ENCODE measurements around the gene MRPS15. TPM values are rescaled to one million over a fixed set of nuclear protein-coding genes. Genes with fewer than 3 reads are reported as not detected.

Gene MRPS15
- total and polyA plus RNA-seq, 2 donors = 60.4 to 80.7 TPM

- H3K27ac ChIP-seq (ENCODE audit: low read depth in 1 of 2, low read length in 1 of 2) = no peak overlapping the region
- no peak for DNase-seq (ENCODE audit: low read depth in 6 of 9, low spot score in 9 of 9)
- 97% methylated on average over 2 of the region's 2 CpGs for WGBS
- H3K36me3 ChIP-seq (ENCODE audit: control insufficient read depth in 2 of 2, insufficient read depth in 2 of 2, low read length in 1 of 2) = no peaks in the 10 kb centered on the region
- no peak overlapping the region for H3K4me3 ChIP-seq (ENCODE audit: low read length in 2 of 2)
- H3K4me1 ChIP-seq (ENCODE audit: control insufficient read depth in 2 of 2, insufficient read depth in 2 of 2, low read length in 2 of 2) = peaks cover 0 to 19% of the 10 kb centered on the region in 2 donors
- no peaks in the 10 kb centered on the region for H3K9me3 ChIP-seq (ENCODE audit: control insufficient read depth in 2 of 2, insufficient read depth in 1 of 2, low read length in 1 of 2)
- no peaks in the 10 kb centered on the region for H3K27me3 ChIP-seq (ENCODE audit: control insufficient read depth in 2 of 2, insufficient read depth in 1 of 2, low read length in 1 of 2)
These were observed 5.0 kb upstream of the MRPS15 start for GRCh38 chr1:36469163-36469562.

- H3K9me3 ChIP-seq (ENCODE audit: control insufficient read depth in 2 of 2, insufficient read depth in 1 of 2, low read length in 1 of 2) = no peaks in the 10 kb centered on the region
- H3K27ac ChIP-seq (ENCODE audit: low read depth in 1 of 2, low read length in 1 of 2) = no peak overlapping the region
- H3K4me1 ChIP-seq (ENCODE audit: control insufficient read depth in 2 of 2, insufficient read depth in 2 of 2, low read length in 2 of 2) = peaks cover 3 to 16% of the 10 kb centered on the region in 2 donors
- WGBS = 95% methylated on average over 10 of the region's 10 CpGs
- DNase-seq (ENCODE audit: low read depth in 6 of 9, low spot score in 9 of 9) = no peak
- no peaks in the 10 kb centered on the region for H3K27me3 ChIP-seq (ENCODE audit: control insufficient read depth in 2 of 2, insufficient read depth in 1 of 2, low read length in 1 of 2)
- H3K4me3 ChIP-seq (ENCODE audit: low read length in 2 of 2) = no peak overlapping the region
- no peaks in the 10 kb centered on the region for H3K36me3 ChIP-seq (ENCODE audit: control insufficient read depth in 2 of 2, insufficient read depth in 2 of 2, low read length in 1 of 2)
These were observed 3.7 kb upstream of the MRPS15 start for GRCh38 chr1:36467700-36468455.

- Histone ChIP-seq H3K4me1 (ENCODE audit: control insufficient read depth in 2 of 2, insufficient read depth in 2 of 2, low read length in 2 of 2) (peaks cover 3 to 16% of the 10 kb centered on the region in 2 donors), H3K36me3 (ENCODE audit: control insufficient read depth in 2 of 2, insufficient read depth in 2 of 2, low read length in 1 of 2) (peaks cover 2 to 4% of the 10 kb centered on the region in 2 donors), H3K27ac (ENCODE audit: low read depth in 1 of 2, low read length in 1 of 2) (no peak overlapping the region), H3K9me3 (ENCODE audit: control insufficient read depth in 2 of 2, insufficient read depth in 1 of 2, low read length in 1 of 2) (no peaks in the 10 kb centered on the region), H3K4me3 (ENCODE audit: low read length in 2 of 2) (no peak overlapping the region), H3K27me3 (ENCODE audit: control insufficient read depth in 2 of 2, insufficient read depth in 1 of 2, low read length in 1 of 2) (no peaks in the 10 kb centered on the region)
- DNase-seq (ENCODE audit: low read depth in 6 of 9, low spot score in 9 of 9) = no peak
- WGBS = 100% methylated on average over 4 of the region's 4 CpGs
These were observed 2.8 kb upstream of the MRPS15 start for GRCh38 chr1:36467027-36467410.

- WGBS = 97% methylated on average over 12 of the region's 12 CpGs
- H3K36me3 ChIP-seq (ENCODE audit: control insufficient read depth in 2 of 2, insufficient read depth in 2 of 2, low read length in 1 of 2) = peaks cover 6 to 9% of the 10 kb centered on the region in 2 donors
These were observed 2.3 kb upstream of the MRPS15 start for GRCh38 chr1:36466370-36467026.

GRCh38 chr1:36465731-36466369, 1.7 kb upstream of the MRPS15 start:
- no peak overlapping the region for H3K27ac ChIP-seq (ENCODE audit: low read depth in 1 of 2, low read length in 1 of 2)
- no peaks in the 10 kb centered on the region for H3K27me3 ChIP-seq (ENCODE audit: control insufficient read depth in 2 of 2, insufficient read depth in 1 of 2, low read length in 1 of 2)
- H3K36me3 ChIP-seq (ENCODE audit: control insufficient read depth in 2 of 2, insufficient read depth in 2 of 2, low read length in 1 of 2) = peaks cover 7 to 13% of the 10 kb centered on the region in 2 donors
- H3K9me3 ChIP-seq (ENCODE audit: control insufficient read depth in 2 of 2, insufficient read depth in 1 of 2, low read length in 1 of 2) = no peaks in the 10 kb centered on the region
- no peak for DNase-seq (ENCODE audit: low read depth in 6 of 9, low spot score in 9 of 9)
- H3K4me1 ChIP-seq (ENCODE audit: control insufficient read depth in 2 of 2, insufficient read depth in 2 of 2, low read length in 2 of 2) = peaks cover 3 to 16% of the 10 kb centered on the region in 2 donors
- 95% methylated on average over 4 of the region's 4 CpGs for WGBS
- no peak overlapping the region for H3K4me3 ChIP-seq (ENCODE audit: low read length in 2 of 2)

More at GRCh38 chr1:36466370-36467026, 2.3 kb upstream of the MRPS15 start:
- no peak overlapping the region for H3K27ac ChIP-seq (ENCODE audit: low read depth in 1 of 2, low read length in 1 of 2)
- no peaks in the 10 kb centered on the region for H3K9me3 ChIP-seq (ENCODE audit: control insufficient read depth in 2 of 2, insufficient read depth in 1 of 2, low read length in 1 of 2)
- peaks cover 3 to 16% of the 10 kb centered on the region in 2 donors for H3K4me1 ChIP-seq (ENCODE audit: control insufficient read depth in 2 of 2, insufficient read depth in 2 of 2, low read length in 2 of 2)
- H3K4me3 ChIP-seq (ENCODE audit: low read length in 2 of 2) = no peak overlapping the region
- no peaks in the 10 kb centered on the region for H3K27me3 ChIP-seq (ENCODE audit: control insufficient read depth in 2 of 2, insufficient read depth in 1 of 2, low read length in 1 of 2)
- DNase-seq (ENCODE audit: low read depth in 6 of 9, low spot score in 9 of 9) = no peak

GRCh38 chr1:36464605-36465393, 615 bp upstream of the MRPS15 start:
- Histone ChIP-seq H3K36me3 (ENCODE audit: control insufficient read depth in 2 of 2, insufficient read depth in 2 of 2, low read length in 1 of 2) (peaks cover 12 to 20% of the 10 kb centered on the region in 2 donors), H3K4me3 (ENCODE audit: low read length in 2 of 2) (peak overlapping the region; percentile 68 to 98), H3K27ac (ENCODE audit: low read depth in 1 of 2, low read length in 1 of 2) (peak overlapping the region; percentile 89 to 90), H3K27me3 (ENCODE audit: control insufficient read depth in 2 of 2, insufficient read depth in 1 of 2, low read length in 1 of 2) (no peaks in the 10 kb centered on the region), H3K4me1 (ENCODE audit: control insufficient read depth in 2 of 2, insufficient read depth in 2 of 2, low read length in 2 of 2) (peaks cover 3 to 16% of the 10 kb centered on the region in 2 donors), H3K9me3 (ENCODE audit: control insufficient read depth in 2 of 2, insufficient read depth in 1 of 2, low read length in 1 of 2) (no peaks in the 10 kb centered on the region)
- peak in 1 of 9 donors; percentile 43 for DNase-seq (ENCODE audit: low read depth in 6 of 9, low spot score in 9 of 9)
- 49% methylated on average over 13 of the region's 13 CpGs for WGBS

GRCh38 chr1:36463463-36463802, 751 bp downstream of the MRPS15 start:
- peak in 1 of 9 donors; percentile 25 for DNase-seq (ENCODE audit: low read depth in 6 of 9, low spot score in 9 of 9)
- WGBS = 36% methylated on average over 6 of the region's 6 CpGs
- no peaks in the 10 kb centered on the region for H3K27me3 ChIP-seq (ENCODE audit: control insufficient read depth in 2 of 2, insufficient read depth in 1 of 2, low read length in 1 of 2)
- H3K4me1 ChIP-seq (ENCODE audit: control insufficient read depth in 2 of 2, insufficient read depth in 2 of 2, low read length in 2 of 2) = peaks cover 3 to 25% of the 10 kb centered on the region in 2 donors
- H3K9me3 ChIP-seq (ENCODE audit: control insufficient read depth in 2 of 2, insufficient read depth in 1 of 2, low read length in 1 of 2) = no peaks in the 10 kb centered on the region
- H3K4me3 ChIP-seq (ENCODE audit: low read length in 2 of 2) = peak overlapping the region; percentile 68 to 98
- no peak overlapping the region for H3K27ac ChIP-seq (ENCODE audit: low read depth in 1 of 2, low read length in 1 of 2)
- H3K36me3 ChIP-seq (ENCODE audit: control insufficient read depth in 2 of 2, insufficient read depth in 2 of 2, low read length in 1 of 2) = peaks cover 16 to 26% of the 10 kb centered on the region in 2 donors

GRCh38 chr1:36458910-36459309, 5.3 kb downstream of the MRPS15 start:
- H3K9me3 ChIP-seq (ENCODE audit: control insufficient read depth in 2 of 2, insufficient read depth in 1 of 2, low read length in 1 of 2) = no peaks in the 10 kb centered on the region
- H3K36me3 ChIP-seq (ENCODE audit: control insufficient read depth in 2 of 2, insufficient read depth in 2 of 2, low read length in 1 of 2) = peaks cover 40 to 58% of the 10 kb centered on the region in 2 donors
- WGBS = 88% methylated on average over 3 of the region's 3 CpGs
- no peak overlapping the region for H3K27ac ChIP-seq (ENCODE audit: low read depth in 1 of 2, low read length in 1 of 2)
- no peak overlapping the region for H3K4me3 ChIP-seq (ENCODE audit: low read length in 2 of 2)
- H3K4me1 ChIP-seq (ENCODE audit: control insufficient read depth in 2 of 2, insufficient read depth in 2 of 2, low read length in 2 of 2) = peaks cover 7 to 26% of the 10 kb centered on the region in 2 donors
- H3K27me3 ChIP-seq (ENCODE audit: control insufficient read depth in 2 of 2, insufficient read depth in 1 of 2, low read length in 1 of 2) = no peaks in the 10 kb centered on the region
- DNase-seq (ENCODE audit: low read depth in 6 of 9, low spot score in 9 of 9) = no peak

Data from thymus (tissue), 11 donors.